ENCODE results near the gene DCUN1D4. TPM values are rescaled to one million over a fixed set of nuclear protein-coding genes. Genes with fewer than 3 reads are reported as not detected.

The DCUN1D4 gene
- total RNA-seq, 1 donor, result 60.4 TPM

DNA sequence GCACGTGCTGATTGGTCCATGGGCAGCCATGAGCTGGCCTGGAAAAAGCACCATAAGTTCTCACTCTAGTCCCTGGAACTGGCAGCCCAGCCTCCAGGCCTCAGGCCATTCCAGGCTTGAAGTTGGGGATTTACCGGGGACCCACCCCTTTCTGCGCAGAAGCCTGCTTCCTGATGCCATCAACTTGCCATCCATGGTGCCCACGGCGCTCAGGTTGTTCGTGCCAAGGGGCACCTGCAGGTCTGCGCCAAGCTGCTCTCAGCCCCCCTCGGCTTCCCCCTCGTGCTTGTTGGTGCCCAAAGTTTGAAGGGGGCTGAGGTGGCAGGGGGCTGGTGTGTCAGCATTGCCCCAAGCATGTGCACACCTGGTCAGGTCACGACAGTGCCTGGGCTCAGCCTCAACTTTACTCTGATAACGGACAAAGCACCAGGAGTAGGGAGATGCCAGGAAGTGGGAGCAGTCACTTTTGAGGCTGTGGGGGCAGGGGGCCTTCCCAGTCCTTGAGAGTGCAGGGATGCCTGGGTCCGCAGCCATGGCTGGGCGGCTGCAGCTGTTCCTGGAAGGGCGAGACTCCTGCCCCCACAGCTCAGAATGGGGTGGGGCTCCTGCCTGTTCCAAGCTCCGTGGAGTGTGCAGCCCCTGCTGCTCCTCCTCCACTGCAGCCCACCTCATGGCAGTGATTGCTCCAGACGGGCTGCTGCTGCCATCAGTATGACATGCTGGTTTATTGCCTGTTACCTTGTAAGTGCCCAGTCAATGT lies 24.9 kb downstream of the DCUN1D4 start:
- Histone ChIP-seq H3K4me2 (ENCODE audit: insufficient read depth, low read length) (no peak overlapping the region), H3K36me3 (ENCODE audit: insufficient read depth, low read length) (peaks cover 62% of the 10 kb centered on the region), H2AFZ (ENCODE audit: low read length) (no peak overlapping the region), H3K79me2 (ENCODE audit: insufficient read depth, low read length) (peaks cover 17% of the 10 kb centered on the region), H3K9me3 (ENCODE audit: low read depth, low read length) (no peaks in the 10 kb centered on the region), H4K20me1 (ENCODE audit: insufficient read depth, low read length) (peaks cover 4% of the 10 kb centered on the region), H3K27ac (ENCODE audit: low read depth, low read length) (no peak overlapping the region), H3K4me3 (ENCODE audit: insufficient read depth, low read length) (no peak overlapping the region), H3K4me1 (ENCODE audit: insufficient read depth, low read length) (peaks cover 27% of the 10 kb centered on the region), H3K27me3 (ENCODE audit: insufficient read depth, low read length) (no peaks in the 10 kb centered on the region)
- DNase-seq (ENCODE audit: insufficient read length, low spot score, missing footprints), result no peak
- TF ChIP-seq, protein P1, sequence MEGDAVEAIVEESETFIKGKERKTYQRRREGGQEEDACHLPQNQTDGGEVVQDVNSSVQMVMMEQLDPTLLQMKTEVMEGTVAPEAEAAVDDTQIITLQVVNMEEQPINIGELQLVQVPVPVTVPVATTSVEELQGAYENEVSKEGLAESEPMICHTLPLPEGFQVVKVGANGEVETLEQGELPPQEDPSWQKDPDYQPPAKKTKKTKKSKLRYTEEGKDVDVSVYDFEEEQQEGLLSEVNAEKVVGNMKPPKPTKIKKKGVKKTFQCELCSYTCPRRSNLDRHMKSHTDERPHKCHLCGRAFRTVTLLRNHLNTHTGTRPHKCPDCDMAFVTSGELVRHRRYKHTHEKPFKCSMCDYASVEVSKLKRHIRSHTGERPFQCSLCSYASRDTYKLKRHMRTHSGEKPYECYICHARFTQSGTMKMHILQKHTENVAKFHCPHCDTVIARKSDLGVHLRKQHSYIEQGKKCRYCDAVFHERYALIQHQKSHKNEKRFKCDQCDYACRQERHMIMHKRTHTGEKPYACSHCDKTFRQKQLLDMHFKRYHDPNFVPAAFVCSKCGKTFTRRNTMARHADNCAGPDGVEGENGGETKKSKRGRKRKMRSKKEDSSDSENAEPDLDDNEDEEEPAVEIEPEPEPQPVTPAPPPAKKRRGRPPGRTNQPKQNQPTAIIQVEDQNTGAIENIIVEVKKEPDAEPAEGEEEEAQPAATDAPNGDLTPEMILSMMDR (IDR thresholded peaks at IDR 0.05; ENCODE audit: extremely low read depth, low read depth, low read length), result no peak

DNA sequence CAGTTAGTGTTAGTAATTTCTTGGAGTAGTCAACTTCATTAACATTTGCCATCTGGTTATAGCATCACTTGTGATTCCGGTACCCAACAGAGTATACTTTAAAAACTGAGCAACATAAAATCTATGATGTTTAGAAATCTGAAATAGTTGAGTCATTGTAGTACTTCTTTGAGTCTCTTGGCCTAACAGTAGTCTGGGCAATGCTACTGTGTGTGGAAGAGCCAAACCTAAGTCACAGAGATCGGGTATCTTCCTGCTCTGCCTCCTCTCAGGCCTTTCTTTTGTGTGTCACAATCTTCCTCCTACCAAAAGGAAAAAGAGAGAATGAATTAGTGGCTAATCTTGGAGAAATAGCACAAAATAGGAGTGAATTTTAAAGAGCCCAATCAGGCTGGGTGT lies 25.5 kb downstream of the DCUN1D4 start:
- H4K20me1 ChIP-seq (ENCODE audit: insufficient read depth, low read length), result peaks cover 4% of the 10 kb centered on the region
- peaks cover 27% of the 10 kb centered on the region for H3K4me1 ChIP-seq (ENCODE audit: insufficient read depth, low read length)
- no peak overlapping the region for H2AFZ ChIP-seq (ENCODE audit: low read length)
- peak overlapping the region; percentile 59 for H3K27ac ChIP-seq (ENCODE audit: low read depth, low read length)
- H3K9me3 ChIP-seq (ENCODE audit: low read depth, low read length), result no peaks in the 10 kb centered on the region
- TF ChIP-seq, protein P1 (IDR thresholded peaks at IDR 0.05; ENCODE audit: extremely low read depth, low read depth, low read length), result no peak
- H3K27me3 ChIP-seq (ENCODE audit: insufficient read depth, low read length), result no peaks in the 10 kb centered on the region
- DNase-seq (ENCODE audit: insufficient read length, low spot score, missing footprints), result no peak
- H3K4me3 ChIP-seq (ENCODE audit: insufficient read depth, low read length), result no peak overlapping the region
- peaks cover 67% of the 10 kb centered on the region for H3K36me3 ChIP-seq (ENCODE audit: insufficient read depth, low read length)
- no peak overlapping the region for H3K4me2 ChIP-seq (ENCODE audit: insufficient read depth, low read length)
- H3K79me2 ChIP-seq (ENCODE audit: insufficient read depth, low read length), result peaks cover 14% of the 10 kb centered on the region

DNA sequence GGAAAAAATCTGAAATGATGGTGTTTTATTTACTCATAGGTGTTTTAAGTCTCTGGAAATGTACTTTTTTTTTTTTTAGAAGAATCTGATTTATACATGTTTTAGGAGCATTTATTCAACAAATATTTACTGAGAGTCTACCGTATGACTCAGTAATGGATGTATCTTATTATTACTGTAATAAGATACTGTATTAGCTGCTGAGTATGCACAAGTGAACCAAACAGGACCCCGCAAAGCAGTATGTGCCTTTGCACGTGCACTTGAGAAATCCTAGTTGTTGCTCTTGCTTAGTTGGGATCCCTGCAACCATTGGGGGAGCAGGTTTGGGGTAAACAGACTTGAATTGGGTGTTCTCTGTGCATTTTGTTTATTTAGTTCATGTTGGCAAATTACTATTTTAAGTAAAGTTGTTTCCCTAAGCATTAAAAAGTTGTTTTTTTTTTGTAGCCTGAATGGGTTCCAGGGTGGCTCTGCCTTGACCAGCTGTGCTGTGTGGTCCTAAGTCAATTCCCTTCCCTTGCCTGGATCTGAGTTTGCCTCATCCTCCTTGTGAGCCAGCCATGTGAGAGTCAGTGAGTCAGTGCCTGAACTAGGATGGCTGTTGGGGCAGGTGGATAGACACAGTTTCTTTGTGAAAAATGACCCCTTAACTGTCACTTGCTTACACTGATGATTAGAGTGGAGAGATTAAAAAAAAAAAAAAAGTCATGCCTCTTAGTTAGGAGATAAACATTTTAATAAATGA lies 27.7 kb downstream of the DCUN1D4 start:
- Histone ChIP-seq H3K27ac (ENCODE audit: low read depth, low read length) (peak overlapping the region; percentile 30), H3K4me3 (ENCODE audit: insufficient read depth, low read length) (no peak overlapping the region), H3K4me2 (ENCODE audit: insufficient read depth, low read length) (no peak overlapping the region), H3K27me3 (ENCODE audit: insufficient read depth, low read length) (no peaks in the 10 kb centered on the region), H2AFZ (ENCODE audit: low read length) (no peak overlapping the region), H4K20me1 (ENCODE audit: insufficient read depth, low read length) (peaks cover 4% of the 10 kb centered on the region), H3K79me2 (ENCODE audit: insufficient read depth, low read length) (peaks cover 14% of the 10 kb centered on the region), H3K9me3 (ENCODE audit: low read depth, low read length) (no peaks in the 10 kb centered on the region), H3K36me3 (ENCODE audit: insufficient read depth, low read length) (peaks cover 65% of the 10 kb centered on the region), H3K4me1 (ENCODE audit: insufficient read depth, low read length) (peaks cover 27% of the 10 kb centered on the region)
- TF ChIP-seq, protein P1 (IDR thresholded peaks at IDR 0.05; ENCODE audit: extremely low read depth, low read depth, low read length), result no peak
- DNase-seq (ENCODE audit: insufficient read length, low spot score, missing footprints), result no peak

All from osteoblast (primary cell).